NCI-H2171 (cell line): ENCODE measurements around the gene COG1.

Experiments
- DNase-seq: peaks from one replicate; lab custom pipeline; 2025; lab: John Stamatoyannopoulos, UW

The COG1 gene

GRCh38 chr17:73228748-73229236 is 35.9 kb downstream of the COG1 start:
- no peak for DNase-seq

- DNase-seq: no peak
Observed at GRCh38 chr17:73230088-73230487, 37.2 kb downstream of the COG1 start.

- no peak for DNase-seq
Observed at GRCh38 chr17:73231395-73231794, 38.5 kb downstream of the COG1 start.

- DNase-seq: peak; percentile 89
Observed at GRCh38 chr17:73231841-73232586, 39.2 kb downstream of the COG1 start.

- DNase-seq: peak; percentile 84
Observed at GRCh38 chr17:73232587-73233373, 39.9 kb downstream of the COG1 start.

- no peak for DNase-seq
Observed at GRCh38 chr17:73234736-73235135, 41.9 kb downstream of the COG1 start.

- no peak for DNase-seq
Observed at GRCh38 chr17:73237714-73238113, 44.9 kb downstream of the COG1 start.

- DNase-seq: no peak
Observed at GRCh38 chr17:73240561-73240960, 47.7 kb downstream of the COG1 start.

- DNase-seq: no peak
Observed at GRCh38 chr17:73247726-73248125, 54.9 kb downstream of the COG1 start.

- DNase-seq: no peak
Observed at GRCh38 chr17:73248532-73248931, 55.7 kb downstream of the COG1 start.

GRCh38 chr17:73249700-73250099 is 56.8 kb downstream of the COG1 start:
- DNase-seq: no peak

GRCh38 chr17:73250851-73251640 is 58.2 kb downstream of the COG1 start:
- DNase-seq: no peak

- DNase-seq: no peak
Observed at GRCh38 chr17:73251871-73252270, 59.0 kb downstream of the COG1 start.

- peak; percentile 19 for DNase-seq
Observed at GRCh38 chr17:73255671-73256181, 62.9 kb downstream of the COG1 start.

- DNase-seq: no peak
Observed at GRCh38 chr17:73256220-73256619, 63.4 kb downstream of the COG1 start.

- DNase-seq: no peak
Observed at GRCh38 chr17:73257516-73257915, 64.7 kb downstream of the COG1 start.
